HG03064 (cell line): ENCODE data around the gene SLC2A8.

ENCODE experiments used
- ATAC-seq: cut with Tn5 transposase; IDR thresholded peaks from one replicate; pipeline ENCODE4 v1.9.1; 2021; ENCODE audit warnings: low read depth; ENCODE audit not compliant: unreplicated experiment

The SLC2A8 gene

GRCh38 chr9:127451608-127451857 lies 54.6 kb downstream of the SLC2A8 start:
- peak; percentile 16 for ATAC-seq

- ATAC-seq = peak; percentile 10
Measured at GRCh38 chr9:127451858-127452656, 55.1 kb downstream of the SLC2A8 start.

- ATAC-seq = no peak
Measured at GRCh38 chr9:127452691-127453090, 55.7 kb downstream of the SLC2A8 start.

- no peak for ATAC-seq
Measured at GRCh38 chr9:127455324-127455992, 58.5 kb downstream of the SLC2A8 start.

GRCh38 chr9:127457191-127457878 lies 60.4 kb downstream of the SLC2A8 start:
- no peak for ATAC-seq
